Tibial nerve (tissue), 4 donors: ENCODE measurements around the gene GPC5. TPM values are rescaled to one million over a fixed set of nuclear protein-coding genes. Genes with fewer than 3 reads are reported as not detected.

Experiments
- DNase-seq, 2 donors: peaks; one replicate each; pipeline ENCODE4 v3.0.0-alpha.2; 2019; ENCODE audit warnings: low spot score in 2 of 2
- H3K27ac ChIP-seq, 4 donors: fragments of 200-600 bp; sonication (generic) in 3 of 4; one replicate each; pipeline ENCODE4 v1.5.1; 2017 to 2019; ENCODE audit warnings: mild to moderate bottlenecking in 1 of 4
- H3K27me3 ChIP-seq, 2 donors: fragments of 200-600 bp; sonication (generic) in 1 of 2; one replicate each; pipeline versions ENCODE4 v1.5.1 to v1.6.0; 2017 to 2019
- H3K36me3 ChIP-seq, 3 donors: fragments of 200-600 bp; sonication (generic); one replicate each; pipeline ENCODE4 v1.5.1; 2018 to 2019
- H3K4me1 ChIP-seq, 4 donors: fragments of 200-600 bp; sonication (generic) in 3 of 4; one replicate each; pipeline ENCODE4 v1.5.1; 2017 to 2019
- H3K4me3 ChIP-seq, 4 donors: fragments of 200-600 bp; sonication (generic) in 3 of 4; one replicate each; pipeline ENCODE4 v1.5.1; 2017 to 2019; ENCODE audit warnings: mild to moderate bottlenecking in 1 of 4, moderate library complexity in 1 of 4
- H3K9me3 ChIP-seq, 4 donors: fragments of 200-600 bp; sonication (generic) in 3 of 4; one replicate each; pipeline ENCODE4 v1.5.1; 2017 to 2019
- EP300 ChIP-seq, 2 donors: sonication (generic); formaldehyde crosslinking; IDR thresholded peaks; one replicate each; pipeline ENCODE4 v1.6.1; 2017; ENCODE audit warnings: antibody characterized with exemption in 2 of 2, mild to moderate bottlenecking in 1 of 2
- POLR2A ChIP-seq, 2 donors: fragments of 450-650 bp; IDR thresholded peaks; one replicate each; pipeline ENCODE4 v1.6.1; 2017; ENCODE audit warnings: antibody characterized with exemption in 2 of 2, mild to moderate bottlenecking in 2 of 2, moderate library complexity in 2 of 2
- WGBS, 2 donors: methylation state at CpG; one replicate each; pipeline ENCODE4 v1.1.5; 2018; 5-methylcytosine and 5-hydroxymethylcytosine counted together
- total RNA-seq, 4 donors: library from RNA; depleted of rRNA; stranded (reverse); fragments of >200 nt; gene quantifications; one replicate each; pipeline ENCODE4 v1.1.0, GENCODE V29; 2016
- TF ChIP-seq, protein P1 (sequence below), 5 experiments: fragments of 200-600 bp in 3 of 5; fragments of 450-650 bp in 2 of 5; sonication (generic) in 3 of 5; IDR thresholded peaks; one replicate each; pipeline ENCODE4 v1.5.1; 2016 to 2019; ENCODE audit warnings: antibody characterized with exemption in 5 of 5, mild to moderate bottlenecking in 3 of 5, moderate library complexity in 2 of 5

The GPC5 gene
- total RNA-seq, 4 donors from 2014 or later, result 3.7 to 5.7 (median 4.2) TPM; not detected in 1

DNA sequence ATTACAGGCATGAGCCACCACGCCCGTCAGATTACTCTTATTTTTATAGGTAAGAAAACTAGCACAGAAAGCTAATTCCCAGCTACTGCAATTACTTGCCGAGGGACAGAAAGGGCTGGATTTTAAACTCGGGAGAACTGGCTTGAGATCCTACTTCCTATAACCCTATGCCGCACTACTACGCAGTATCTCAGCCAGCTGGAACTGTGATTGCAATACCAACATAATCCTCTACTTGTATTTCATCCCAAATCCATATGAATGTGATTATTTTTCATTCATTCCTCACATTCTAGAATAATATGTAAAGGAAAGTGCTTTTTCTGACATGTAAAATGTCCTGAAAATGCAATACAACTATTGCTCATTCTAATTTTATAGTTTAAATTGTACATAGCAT, 1054.4 kb downstream of the GPC5 start:
- TF ChIP-seq, protein P1, sequence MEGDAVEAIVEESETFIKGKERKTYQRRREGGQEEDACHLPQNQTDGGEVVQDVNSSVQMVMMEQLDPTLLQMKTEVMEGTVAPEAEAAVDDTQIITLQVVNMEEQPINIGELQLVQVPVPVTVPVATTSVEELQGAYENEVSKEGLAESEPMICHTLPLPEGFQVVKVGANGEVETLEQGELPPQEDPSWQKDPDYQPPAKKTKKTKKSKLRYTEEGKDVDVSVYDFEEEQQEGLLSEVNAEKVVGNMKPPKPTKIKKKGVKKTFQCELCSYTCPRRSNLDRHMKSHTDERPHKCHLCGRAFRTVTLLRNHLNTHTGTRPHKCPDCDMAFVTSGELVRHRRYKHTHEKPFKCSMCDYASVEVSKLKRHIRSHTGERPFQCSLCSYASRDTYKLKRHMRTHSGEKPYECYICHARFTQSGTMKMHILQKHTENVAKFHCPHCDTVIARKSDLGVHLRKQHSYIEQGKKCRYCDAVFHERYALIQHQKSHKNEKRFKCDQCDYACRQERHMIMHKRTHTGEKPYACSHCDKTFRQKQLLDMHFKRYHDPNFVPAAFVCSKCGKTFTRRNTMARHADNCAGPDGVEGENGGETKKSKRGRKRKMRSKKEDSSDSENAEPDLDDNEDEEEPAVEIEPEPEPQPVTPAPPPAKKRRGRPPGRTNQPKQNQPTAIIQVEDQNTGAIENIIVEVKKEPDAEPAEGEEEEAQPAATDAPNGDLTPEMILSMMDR (IDR thresholded peaks at IDR 0.05), result no peak
- TF ChIP-seq EP300 (IDR thresholded peaks at IDR 0.05) (no peak), POLR2A (IDR thresholded peaks at IDR 0.05) (no peak)
- Histone ChIP-seq H3K4me3 (no peak overlapping the region), H3K9me3 (no peaks in the 10 kb centered on the region), H3K27ac (no peak overlapping the region), H3K4me1 (no peaks in the 10 kb centered on the region), H3K27me3 (no peaks in the 10 kb centered on the region), H3K36me3 (no peaks in the 10 kb centered on the region)
- DNase-seq, result no peak
- WGBS, 2 donors, result 93 to 95% methylated on average over 6 of the region's 6 CpGs

DNA sequence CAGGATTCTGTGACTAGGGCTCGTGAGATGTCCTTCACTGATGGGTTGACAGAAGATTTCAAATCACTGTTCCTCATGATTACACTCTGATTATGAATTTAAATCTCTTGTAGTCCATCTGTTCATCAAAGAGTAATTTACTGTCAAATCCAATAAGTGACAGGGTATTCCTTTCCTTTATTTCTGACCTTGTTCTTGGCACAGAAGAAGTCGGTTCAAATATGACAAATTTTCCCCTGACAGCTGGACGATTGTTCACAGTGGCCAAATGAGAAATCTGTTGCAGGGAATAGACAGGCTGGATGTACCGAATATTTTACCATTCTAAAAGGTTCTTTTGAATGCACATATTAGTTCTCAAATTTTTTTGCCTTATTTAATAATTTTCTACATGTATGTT, 1060.9 kb downstream of the GPC5 start:
- Histone ChIP-seq H3K36me3 (no peaks in the 10 kb centered on the region), H3K4me3 (no peak overlapping the region), H3K4me1 (no peaks in the 10 kb centered on the region), H3K27ac (no peak overlapping the region), H3K27me3 (no peaks in the 10 kb centered on the region), H3K9me3 (no peaks in the 10 kb centered on the region)
- WGBS, 2 donors, result 78 to 80% methylated on average over 4 of the region's 4 CpGs
- DNase-seq, result no peak
- TF ChIP-seq, protein P1 (IDR thresholded peaks at IDR 0.05), result no peak
- TF ChIP-seq POLR2A (IDR thresholded peaks at IDR 0.05) (no peak), EP300 (IDR thresholded peaks at IDR 0.05) (no peak)

DNA sequence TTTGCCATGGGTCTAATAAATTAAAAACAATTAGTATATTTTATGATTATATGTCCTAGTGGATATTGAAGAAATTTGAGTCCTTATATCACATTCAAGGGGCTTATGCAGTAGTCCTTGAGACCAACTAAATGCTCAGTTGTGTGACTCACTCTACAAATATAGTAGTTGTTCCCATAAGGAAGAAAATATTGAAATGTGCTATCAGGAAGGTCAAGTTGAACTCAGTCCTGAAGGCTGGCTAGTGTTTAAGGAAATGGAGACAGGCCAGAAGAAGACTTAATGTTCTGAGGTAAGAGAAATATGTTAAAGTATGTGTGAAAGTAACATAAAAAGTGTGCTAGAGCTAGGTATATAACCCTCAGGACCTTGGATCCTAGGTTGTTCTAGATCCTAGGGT, 1062.1 kb downstream of the GPC5 start:
- Histone ChIP-seq H3K4me3 (no peak overlapping the region), H3K27me3 (no peaks in the 10 kb centered on the region), H3K9me3 (no peaks in the 10 kb centered on the region), H3K4me1 (no peaks in the 10 kb centered on the region), H3K36me3 (no peaks in the 10 kb centered on the region), H3K27ac (no peak overlapping the region)
- DNase-seq, result no peak
- TF ChIP-seq POLR2A (IDR thresholded peaks at IDR 0.05), result no peak
- TF ChIP-seq, protein P1 (IDR thresholded peaks at IDR 0.05), result no peak
- no peak for TF ChIP-seq EP300 (IDR thresholded peaks at IDR 0.05)

DNA sequence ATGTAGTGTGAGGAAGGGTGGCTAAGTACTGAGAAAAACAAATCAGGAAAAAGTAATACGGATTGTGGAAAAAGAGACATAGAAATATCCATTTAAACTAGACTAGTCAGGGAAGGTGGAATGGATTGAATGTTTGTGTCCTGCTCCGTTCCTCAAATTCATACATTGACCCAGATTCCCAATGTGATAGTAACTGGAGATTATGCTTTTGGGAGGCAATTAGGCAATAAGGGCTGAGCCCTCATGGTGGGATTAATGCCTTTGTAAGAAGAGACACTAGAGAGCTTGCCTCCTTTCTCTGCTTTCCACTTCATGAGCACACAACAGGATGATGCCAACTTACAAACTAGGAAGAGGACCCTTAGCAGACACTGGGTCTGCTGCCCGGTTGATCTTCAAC, 1063.0 kb downstream of the GPC5 start:
- 87 to 89% methylated on average over 3 of the region's 3 CpGs for WGBS, 2 donors
- Histone ChIP-seq H3K27me3 (no peaks in the 10 kb centered on the region), H3K4me3 (no peak overlapping the region), H3K9me3 (no peaks in the 10 kb centered on the region), H3K27ac (no peak overlapping the region), H3K36me3 (no peaks in the 10 kb centered on the region), H3K4me1 (no peaks in the 10 kb centered on the region)
- no peak for DNase-seq
- TF ChIP-seq, protein P1 (IDR thresholded peaks at IDR 0.05), result no peak
- no peak for TF ChIP-seq POLR2A (IDR thresholded peaks at IDR 0.05)
- no peak for TF ChIP-seq EP300 (IDR thresholded peaks at IDR 0.05)

DNA sequence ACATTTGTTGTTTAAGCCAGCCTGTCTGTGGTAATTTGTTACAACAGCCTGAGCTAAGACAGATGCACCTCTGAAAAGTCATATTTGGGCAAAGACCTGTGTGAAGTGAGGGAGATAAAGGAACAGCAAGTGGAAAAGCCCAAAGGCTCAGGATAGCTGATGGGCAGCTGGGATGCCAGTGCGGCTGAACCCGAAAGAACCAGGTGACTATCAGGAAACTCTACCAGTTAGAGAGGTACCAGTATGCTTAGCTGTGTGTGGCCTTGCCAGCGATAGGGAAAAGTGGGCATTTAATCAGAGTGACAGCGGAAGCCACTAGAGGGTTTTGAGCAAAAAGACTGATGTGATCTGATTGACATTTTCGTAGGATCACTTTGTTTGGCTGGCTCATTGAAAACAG, 1063.4 kb downstream of the GPC5 start:
- H3K36me3 ChIP-seq, result no peaks in the 10 kb centered on the region
- no peaks in the 10 kb centered on the region for H3K27me3 ChIP-seq
- no peaks in the 10 kb centered on the region for H3K4me1 ChIP-seq
- no peak overlapping the region for H3K27ac ChIP-seq
- no peaks in the 10 kb centered on the region for H3K9me3 ChIP-seq
- TF ChIP-seq EP300 (IDR thresholded peaks at IDR 0.05) (no peak), POLR2A (IDR thresholded peaks at IDR 0.05) (no peak)
- TF ChIP-seq, protein P1 (IDR thresholded peaks at IDR 0.05), result no peak
- no peak for DNase-seq
- H3K4me3 ChIP-seq, result no peak overlapping the region
- WGBS, 2 donors, result 95% methylated on average over 5 of the region's 5 CpGs
